KMS-11 (cell line): ENCODE results near the gene ALOXE3.

Experiments
- H2AFZ ChIP-seq: fragments of 200-600 bp; sonication (generic); 2 replicates; pipeline ENCODE4 v1.6.1; 2016; ENCODE audit warnings: antibody characterized with exemption, mixed run types, low read depth
- H3K27ac ChIP-seq: fragments of 200-600 bp; sonication (generic); 2 replicates; pipeline ENCODE4 v1.6.1; 2016; ENCODE audit warnings: mild to moderate bottlenecking, mixed run types
- H3K27me3 ChIP-seq: fragments of 200-600 bp; sonication (generic); 2 replicates; pipeline ENCODE4 v1.6.1; 2017; ENCODE audit warnings: mild to moderate bottlenecking, low read depth, mixed run types, moderate library complexity; ENCODE audit not compliant: insufficient read depth
- H3K36me3 ChIP-seq: fragments of 200-600 bp; sonication (generic); 2 replicates; pipeline ENCODE4 v1.6.1; 2017; ENCODE audit warnings: mild to moderate bottlenecking, mixed run types; ENCODE audit not compliant: insufficient read depth
- H3K4me1 ChIP-seq: fragments of 200-600 bp; sonication (generic); 2 replicates; pipeline ENCODE4 v1.6.1; 2016; ENCODE audit warnings: mild to moderate bottlenecking, low read depth, mixed run types; ENCODE audit not compliant: poor library complexity, severe bottlenecking
- H3K4me2 ChIP-seq: fragments of 200-600 bp; sonication (generic); 2 replicates; pipeline ENCODE4 v1.7.0; 2016; ENCODE audit warnings: mild to moderate bottlenecking, mixed run types
- H3K4me3 ChIP-seq: fragments of 200-600 bp; sonication (generic); IDR thresholded peaks from 2 replicates; pipeline ENCODE4 v1.6.1; 2017; ENCODE audit warnings: low read depth, low read length, mixed read lengths; ENCODE audit not compliant: insufficient read depth
- H3K79me2 ChIP-seq: fragments of 200-600 bp; sonication (generic); 2 replicates; pipeline ENCODE4 v1.6.1; 2016; ENCODE audit warnings: low read depth, mixed run types; ENCODE audit not compliant: insufficient read depth
- H3K9ac ChIP-seq: fragments of 200-600 bp; sonication (generic); 2 replicates; pipeline ENCODE4 v1.6.1; 2016; ENCODE audit warnings: mild to moderate bottlenecking, mixed run types
- H4K20me1 ChIP-seq: fragments of 200-600 bp; sonication (generic); 2 replicates; pipeline ENCODE4 v1.6.1; 2016; ENCODE audit warnings: mild to moderate bottlenecking, mixed run types; ENCODE audit not compliant: insufficient read depth
- CTCF ChIP-seq: fragments of 200-600 bp; sonication (generic); conservative IDR thresholded peaks from 2 replicates; pipeline ENCODE4 v1.6.1; 2017; ENCODE audit warnings: low read depth, mild to moderate bottlenecking, antibody characterized with exemption, low read length, moderate library complexity, mixed read lengths

ALOXE3 gene

GRCh38 chr17:8138374-8138671, 20.0 kb upstream of the ALOXE3 start:
- Histone ChIP-seq H4K20me1 (no peaks in the 10 kb centered on the region), H3K27ac (no peak overlapping the region), H3K4me2 (peak overlapping the region; percentile 25; the same call in 1 of the 2 replicates), H2AFZ (peak overlapping the region; percentile 49; the same call in 1 of the 2 replicates), H3K27me3 (no peaks in the 10 kb centered on the region), H3K9ac (no peak overlapping the region), H3K4me3 (no peak overlapping the region), H3K79me2 (no peaks in the 10 kb centered on the region), H3K36me3 (no peaks in the 10 kb centered on the region), H3K4me1 (no peaks in the 10 kb centered on the region)
- TF ChIP-seq CTCF, result no peak

GRCh38 chr17:8137645-8138373, 19.5 kb upstream of the ALOXE3 start:
- no peaks in the 10 kb centered on the region for H3K27me3 ChIP-seq
- no peaks in the 10 kb centered on the region for H4K20me1 ChIP-seq
- TF ChIP-seq CTCF, result no peak
- H3K4me2 ChIP-seq, result peak overlapping the region; percentile 25; the same call in 1 of the 2 replicates
- peak overlapping the region; percentile 49; the same call in 1 of the 2 replicates for H2AFZ ChIP-seq
- no peak overlapping the region for H3K4me3 ChIP-seq
- H3K27ac ChIP-seq, result no peak overlapping the region
- no peaks in the 10 kb centered on the region for H3K36me3 ChIP-seq
- no peaks in the 10 kb centered on the region for H3K4me1 ChIP-seq
- no peak overlapping the region; the same call in 1 of the 2 replicates for H3K9ac ChIP-seq
- H3K79me2 ChIP-seq, result no peaks in the 10 kb centered on the region

- H3K4me3 ChIP-seq, result no peak overlapping the region
- no peak overlapping the region for H3K4me2 ChIP-seq
Measured at GRCh38 chr17:8133941-8134340, 15.6 kb upstream of the ALOXE3 start.

GRCh38 chr17:8133399-8133798, 15.1 kb upstream of the ALOXE3 start:
- no peak for TF ChIP-seq CTCF
- H3K4me2 ChIP-seq, result no peak overlapping the region

More at GRCh38 chr17:8133941-8134340, 15.6 kb upstream of the ALOXE3 start:
- H3K9ac ChIP-seq, result no peak overlapping the region
- no peaks in the 10 kb centered on the region for H3K36me3 ChIP-seq
- H3K4me1 ChIP-seq, result no peaks in the 10 kb centered on the region
- no peak overlapping the region for H2AFZ ChIP-seq
- H3K79me2 ChIP-seq, result no peaks in the 10 kb centered on the region
- no peaks in the 10 kb centered on the region for H4K20me1 ChIP-seq
- TF ChIP-seq CTCF, result no peak
- H3K27me3 ChIP-seq, result no peaks in the 10 kb centered on the region
- no peak overlapping the region for H3K27ac ChIP-seq

More at GRCh38 chr17:8133399-8133798, 15.1 kb upstream of the ALOXE3 start:
- H3K79me2 ChIP-seq, result no peaks in the 10 kb centered on the region
- no peak overlapping the region for H3K27ac ChIP-seq
- H3K4me1 ChIP-seq, result no peaks in the 10 kb centered on the region
- no peak overlapping the region for H2AFZ ChIP-seq
- H3K27me3 ChIP-seq, result no peaks in the 10 kb centered on the region
- no peak overlapping the region for H3K4me3 ChIP-seq
- H3K36me3 ChIP-seq, result no peaks in the 10 kb centered on the region
- H4K20me1 ChIP-seq, result no peaks in the 10 kb centered on the region
- no peak overlapping the region for H3K9ac ChIP-seq
